ENCODE measurements around the gene MEIS1. TPM values are rescaled to one million over a fixed set of nuclear protein-coding genes. Genes with fewer than 3 reads are reported as not detected.
A peak's percentile ranks its signal among the peaks of the same experiment; 100 is the strongest.
"Not testable (repeated sequence)": the region's sequence is repeated elsewhere in the genome, so short reads cannot be mapped to it uniquely, and the experiment has no call there.

MEIS1 gene
- total RNA-seq, 4 donors from 2014 or later, result 25.9 to 129 (median 28.8) TPM

DNA sequence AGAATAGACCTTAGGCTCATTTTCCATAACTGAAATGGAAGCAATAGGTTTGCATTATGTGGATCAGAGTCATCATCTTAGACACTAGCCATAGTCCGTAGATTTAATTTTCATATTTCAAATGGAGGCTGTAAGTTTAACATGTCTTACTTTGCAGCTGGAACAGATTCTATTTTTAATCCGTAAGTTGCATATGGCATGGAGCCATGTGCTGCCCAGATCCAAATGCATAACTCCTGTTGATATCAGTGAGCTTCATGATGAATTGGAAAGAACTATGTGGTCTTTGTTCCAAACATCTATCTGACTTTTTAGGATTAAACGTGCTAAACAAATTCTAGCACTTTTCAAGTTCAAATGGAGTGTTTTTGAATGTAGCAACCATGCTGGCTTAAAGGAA lies 43.4 kb downstream of the MEIS1 start:
- Histone ChIP-seq H3K27ac (peak overlapping the region in 2 of 4 donors; percentile 27 to 32), H3K9me3 (no peaks in the 10 kb centered on the region), H3K27me3 (no peaks in the 10 kb centered on the region), H3K4me1 (peaks cover 0 to 44% (median 20%) of the 10 kb centered on the region in 4 donors), H3K36me3 (no peaks in the 10 kb centered on the region), H3K4me3 (no peak overlapping the region)
- intact Hi-C loops (cut with DNase I; ENCODE audit: low total_unique reads) (no loop called here), in situ Hi-C loops (cut with MboI; ENCODE audit: low pct_ligation_motif_present in 1 of 4, low pct_unique_long_range_greater_than_20kb in 1 of 4, low sequenced_read_pairs in 3 of 4) (no loop called here)
- WGBS, 2 donors (ENCODE audit: low coverage in 1 of 2), result 34 to 36% methylated on average over 3 of the region's 3 CpGs
- TF ChIP-seq POLR2AphosphoS5 (IDR thresholded peaks at IDR 0.05) (no peak), POLR2A (IDR thresholded peaks at IDR 0.05) (no peak), EP300 (IDR thresholded peaks at IDR 0.05; ENCODE audit: low read depth) (no peak)
- TF ChIP-seq, protein P1, sequence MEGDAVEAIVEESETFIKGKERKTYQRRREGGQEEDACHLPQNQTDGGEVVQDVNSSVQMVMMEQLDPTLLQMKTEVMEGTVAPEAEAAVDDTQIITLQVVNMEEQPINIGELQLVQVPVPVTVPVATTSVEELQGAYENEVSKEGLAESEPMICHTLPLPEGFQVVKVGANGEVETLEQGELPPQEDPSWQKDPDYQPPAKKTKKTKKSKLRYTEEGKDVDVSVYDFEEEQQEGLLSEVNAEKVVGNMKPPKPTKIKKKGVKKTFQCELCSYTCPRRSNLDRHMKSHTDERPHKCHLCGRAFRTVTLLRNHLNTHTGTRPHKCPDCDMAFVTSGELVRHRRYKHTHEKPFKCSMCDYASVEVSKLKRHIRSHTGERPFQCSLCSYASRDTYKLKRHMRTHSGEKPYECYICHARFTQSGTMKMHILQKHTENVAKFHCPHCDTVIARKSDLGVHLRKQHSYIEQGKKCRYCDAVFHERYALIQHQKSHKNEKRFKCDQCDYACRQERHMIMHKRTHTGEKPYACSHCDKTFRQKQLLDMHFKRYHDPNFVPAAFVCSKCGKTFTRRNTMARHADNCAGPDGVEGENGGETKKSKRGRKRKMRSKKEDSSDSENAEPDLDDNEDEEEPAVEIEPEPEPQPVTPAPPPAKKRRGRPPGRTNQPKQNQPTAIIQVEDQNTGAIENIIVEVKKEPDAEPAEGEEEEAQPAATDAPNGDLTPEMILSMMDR (IDR thresholded peaks at IDR 0.05), result no peak
- no peak for DNase-seq

DNA sequence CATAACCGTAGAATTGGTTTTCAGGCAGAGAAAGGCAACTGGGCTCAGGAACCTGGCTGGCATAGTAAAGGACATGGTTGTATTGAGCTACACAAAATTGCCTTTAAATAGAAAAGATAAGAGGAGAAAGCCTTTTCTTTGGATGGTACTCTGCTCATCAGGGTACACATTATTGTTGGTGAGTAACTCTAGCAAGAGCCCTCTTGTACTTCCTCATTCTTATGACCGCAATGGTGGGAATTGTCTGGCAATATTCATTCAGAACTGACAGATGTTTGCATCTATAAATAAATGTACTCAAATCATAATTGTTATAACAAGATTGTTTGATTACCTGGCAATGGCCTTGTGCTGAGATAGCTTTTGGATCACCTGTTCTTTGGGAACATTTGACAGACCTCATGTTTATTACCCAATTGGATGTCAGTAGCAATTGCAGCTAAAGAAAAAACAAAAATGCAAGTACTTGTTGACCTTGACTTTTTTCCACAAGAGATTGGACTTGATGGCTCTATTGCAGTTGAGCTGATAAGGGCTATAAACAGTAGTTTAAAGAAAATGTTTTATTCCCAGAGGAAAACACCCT lies 43.9 kb downstream of the MEIS1 start:
- Histone ChIP-seq H3K9me3 (no peaks in the 10 kb centered on the region), H3K27ac (peak overlapping the region in 2 of 4 donors; percentile 27 to 32), H3K4me3 (no peak overlapping the region), H3K36me3 (no peaks in the 10 kb centered on the region), H3K27me3 (no peaks in the 10 kb centered on the region), H3K4me1 (peaks cover 0 to 44% (median 20%) of the 10 kb centered on the region in 4 donors)
- no peak for DNase-seq
- TF ChIP-seq POLR2AphosphoS5 (IDR thresholded peaks at IDR 0.05) (peak in 1 of 3 donors; percentile 47), EP300 (IDR thresholded peaks at IDR 0.05; ENCODE audit: low read depth) (no peak), POLR2A (IDR thresholded peaks at IDR 0.05) (no peak)
- TF ChIP-seq, protein P1 (IDR thresholded peaks at IDR 0.05), result no peak
- in situ Hi-C loops (cut with MboI; ENCODE audit: low pct_ligation_motif_present in 1 of 4, low pct_unique_long_range_greater_than_20kb in 1 of 4, low sequenced_read_pairs in 3 of 4) (no loop called here), intact Hi-C loops (cut with DNase I; ENCODE audit: low total_unique reads) (no loop called here)
- WGBS, 2 donors (ENCODE audit: low coverage in 1 of 2), result 35 to 45% methylated on average over 2 of the region's 2 CpGs

DNA sequence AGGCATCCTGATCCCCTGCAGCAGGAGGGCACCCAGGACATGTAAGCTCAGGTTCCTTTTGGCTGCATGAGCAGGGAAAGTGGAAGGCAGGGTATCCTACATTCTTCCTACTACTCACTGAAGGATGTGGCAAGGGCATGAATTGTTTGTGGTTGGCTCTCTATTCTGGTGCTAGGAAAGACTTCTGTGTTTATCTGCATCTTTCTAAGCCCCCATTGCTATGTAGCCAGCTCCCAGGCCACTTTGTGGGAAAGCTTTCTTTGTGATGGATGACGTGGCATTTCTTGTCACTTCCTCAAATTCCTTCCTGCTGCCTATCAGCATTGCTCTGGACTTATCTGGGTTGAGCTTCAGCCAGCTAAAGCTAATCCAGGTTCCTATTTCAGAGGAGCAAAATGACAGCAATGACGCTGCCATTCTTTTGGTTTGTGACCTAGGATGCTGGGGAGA lies 46.2 kb downstream of the MEIS1 start:
- H3K9me3 ChIP-seq, result no peaks in the 10 kb centered on the region
- in situ Hi-C loops (cut with MboI; ENCODE audit: low pct_ligation_motif_present in 1 of 4, low pct_unique_long_range_greater_than_20kb in 1 of 4, low sequenced_read_pairs in 3 of 4) (no loop called here), intact Hi-C loops (cut with DNase I; ENCODE audit: low total_unique reads) (no loop called here)
- TF ChIP-seq EP300 (IDR thresholded peaks at IDR 0.05; ENCODE audit: low read depth), result no peak
- TF ChIP-seq POLR2AphosphoS5 (IDR thresholded peaks at IDR 0.05), result no peak
- TF ChIP-seq POLR2A (IDR thresholded peaks at IDR 0.05), result no peak
- TF ChIP-seq, protein P1 (IDR thresholded peaks at IDR 0.05), result no peak
- H3K27ac ChIP-seq, result peak overlapping the region in 1 of 4 donors; percentile 6
- no peaks in the 10 kb centered on the region for H3K36me3 ChIP-seq
- no peak overlapping the region for H3K4me3 ChIP-seq
- WGBS, 2 donors (ENCODE audit: low coverage in 1 of 2), result 28 to 33% methylated on average over 2 of the region's 2 CpGs
- H3K4me1 ChIP-seq, result peaks cover 0 to 44% (median 20%) of the 10 kb centered on the region in 4 donors
- no peaks in the 10 kb centered on the region for H3K27me3 ChIP-seq
- no peak for DNase-seq

DNA sequence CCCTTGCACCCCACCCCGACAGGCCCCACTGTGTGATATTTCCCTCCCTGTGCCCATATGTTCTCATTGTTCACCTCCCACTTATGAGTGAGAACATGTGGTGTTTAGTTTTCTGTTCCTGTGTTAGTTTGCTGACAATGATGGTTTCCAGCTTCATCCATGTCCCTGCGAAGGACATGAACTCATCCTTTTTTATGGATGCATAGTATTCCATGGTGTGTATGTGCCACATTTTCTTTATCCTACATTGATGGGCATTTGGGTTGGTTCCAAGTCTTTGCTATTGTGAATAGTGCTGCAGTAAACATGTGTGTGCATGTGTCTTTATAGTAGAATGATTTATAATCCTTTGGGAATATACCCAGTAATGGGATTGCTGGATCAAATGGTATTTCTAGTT lies 50.3 kb downstream of the MEIS1 start:
- 93 to 100% methylated on average over 1 to 2 of the region's 2 CpGs for WGBS, 2 donors (ENCODE audit: low coverage in 1 of 2)
- peaks cover 3 to 22% (median 9%) of the 10 kb centered on the region in 4 donors for H3K4me1 ChIP-seq
- H3K27ac ChIP-seq; H3K9me3 ChIP-seq; H3K36me3 ChIP-seq; H3K27me3 ChIP-seq; DNase-seq; H3K4me3 ChIP-seq; intact Hi-C loops (cut with DNase I; ENCODE audit: low total_unique reads); in situ Hi-C loops (cut with MboI; ENCODE audit: low pct_ligation_motif_present in 1 of 4, low pct_unique_long_range_greater_than_20kb in 1 of 4, low sequenced_read_pairs in 3 of 4): not testable (repeated sequence)

DNA sequence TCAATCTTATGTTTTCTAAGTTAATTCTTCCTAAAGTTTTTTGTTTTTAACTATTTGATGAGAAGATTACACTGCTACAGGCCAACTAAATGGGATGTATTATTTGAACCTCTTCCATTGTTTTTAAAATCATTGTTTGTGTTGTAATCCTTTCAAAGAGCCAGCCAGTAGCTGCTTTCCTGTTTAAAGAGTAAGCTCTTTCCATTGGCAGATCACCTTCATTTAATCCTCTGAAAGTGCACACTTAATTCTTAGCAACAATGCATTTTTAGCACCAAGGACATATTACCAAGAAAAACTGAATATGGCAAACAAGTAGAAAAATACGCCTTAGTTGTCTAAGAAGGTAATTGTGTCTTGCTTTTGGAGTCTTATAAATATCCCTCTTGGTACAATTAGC lies 54.0 kb downstream of the MEIS1 start:
- Histone ChIP-seq H3K9me3 (no peaks in the 10 kb centered on the region), H3K27ac (no peak overlapping the region), H3K4me1 (peaks cover 9 to 51% (median 17%) of the 10 kb centered on the region in 4 donors), H3K4me3 (no peak overlapping the region), H3K36me3 (no peaks in the 10 kb centered on the region), H3K27me3 (peaks cover 3% of the 10 kb centered on the region)
- in situ Hi-C loops (cut with MboI; ENCODE audit: low pct_ligation_motif_present in 1 of 4, low pct_unique_long_range_greater_than_20kb in 1 of 4, low sequenced_read_pairs in 3 of 4) (no loop called here), intact Hi-C loops (cut with DNase I; ENCODE audit: low total_unique reads) (no loop called here)
- 47 to 55% methylated on average over 1 of the region's 1 CpG for WGBS, 2 donors (ENCODE audit: low coverage in 1 of 2)
- no peak for TF ChIP-seq POLR2AphosphoS5 (IDR thresholded peaks at IDR 0.05)
- TF ChIP-seq EP300 (IDR thresholded peaks at IDR 0.05; ENCODE audit: low read depth), result no peak
- TF ChIP-seq POLR2A (IDR thresholded peaks at IDR 0.05), result no peak
- TF ChIP-seq, protein P1 (IDR thresholded peaks at IDR 0.05), result no peak
- DNase-seq, result no peak

Measured in transverse colon (tissue), 4 donors.